ENCODE data around the gene RTL9.

DNA sequence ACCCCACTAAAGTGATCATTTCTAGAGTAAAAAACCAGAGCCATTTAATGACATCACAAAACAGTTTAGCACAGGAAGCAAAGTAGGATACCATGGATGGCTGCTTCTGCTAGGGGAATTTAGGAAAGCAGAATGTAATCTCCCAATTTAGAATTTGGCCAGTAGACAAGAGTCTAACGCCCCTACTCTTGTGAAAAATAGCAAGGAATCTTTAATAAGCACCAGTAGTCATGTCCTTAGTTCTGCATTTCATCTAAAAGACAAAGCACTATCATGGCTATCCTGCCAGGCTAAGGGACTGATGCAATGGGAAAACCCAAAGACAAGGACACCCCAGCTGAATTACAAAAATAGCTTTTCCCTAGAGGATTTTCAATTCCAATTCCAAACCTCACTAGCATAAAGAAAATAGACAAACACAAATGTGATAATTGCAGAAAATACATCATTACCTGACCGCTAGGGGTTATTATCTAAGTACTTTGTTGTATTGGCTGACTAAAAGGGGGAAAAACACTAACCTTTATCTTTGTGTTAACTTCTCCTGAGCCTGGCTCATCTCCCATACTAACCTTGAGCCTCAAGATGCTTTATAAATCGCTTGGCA lies 38.2 kb upstream of the RTL9 start:
- TF ChIP-seq, protein P1, sequence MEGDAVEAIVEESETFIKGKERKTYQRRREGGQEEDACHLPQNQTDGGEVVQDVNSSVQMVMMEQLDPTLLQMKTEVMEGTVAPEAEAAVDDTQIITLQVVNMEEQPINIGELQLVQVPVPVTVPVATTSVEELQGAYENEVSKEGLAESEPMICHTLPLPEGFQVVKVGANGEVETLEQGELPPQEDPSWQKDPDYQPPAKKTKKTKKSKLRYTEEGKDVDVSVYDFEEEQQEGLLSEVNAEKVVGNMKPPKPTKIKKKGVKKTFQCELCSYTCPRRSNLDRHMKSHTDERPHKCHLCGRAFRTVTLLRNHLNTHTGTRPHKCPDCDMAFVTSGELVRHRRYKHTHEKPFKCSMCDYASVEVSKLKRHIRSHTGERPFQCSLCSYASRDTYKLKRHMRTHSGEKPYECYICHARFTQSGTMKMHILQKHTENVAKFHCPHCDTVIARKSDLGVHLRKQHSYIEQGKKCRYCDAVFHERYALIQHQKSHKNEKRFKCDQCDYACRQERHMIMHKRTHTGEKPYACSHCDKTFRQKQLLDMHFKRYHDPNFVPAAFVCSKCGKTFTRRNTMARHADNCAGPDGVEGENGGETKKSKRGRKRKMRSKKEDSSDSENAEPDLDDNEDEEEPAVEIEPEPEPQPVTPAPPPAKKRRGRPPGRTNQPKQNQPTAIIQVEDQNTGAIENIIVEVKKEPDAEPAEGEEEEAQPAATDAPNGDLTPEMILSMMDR (IDR thresholded peaks at IDR 0.05) = no peak
- TF ChIP-seq CREM (CRISPR knock-in tag; IDR thresholded peaks at IDR 0.05) (no peak), ATF1 (CRISPR knock-in tag; IDR thresholded peaks at IDR 0.05) (no peak), TEAD4 (CRISPR knock-in tag; IDR thresholded peaks at IDR 0.05) (no peak), ZNF121 (CRISPR knock-in tag; IDR thresholded peaks at IDR 0.05) (no peak)
